HG03442 (cell line): ENCODE results near the gene RUSC2.
"Not testable (repeated sequence)": the region's sequence is repeated elsewhere in the genome, so short reads cannot be mapped to it uniquely, and the experiment has no call there.

Source experiments
- ATAC-seq: cut with Tn5 transposase; IDR thresholded peaks from one replicate; pipeline ENCODE4 v1.9.1; 2021; ENCODE audit warnings: mild to moderate bottlenecking, moderate library complexity; ENCODE audit not compliant: unreplicated experiment

RUSC2 gene

DNA sequence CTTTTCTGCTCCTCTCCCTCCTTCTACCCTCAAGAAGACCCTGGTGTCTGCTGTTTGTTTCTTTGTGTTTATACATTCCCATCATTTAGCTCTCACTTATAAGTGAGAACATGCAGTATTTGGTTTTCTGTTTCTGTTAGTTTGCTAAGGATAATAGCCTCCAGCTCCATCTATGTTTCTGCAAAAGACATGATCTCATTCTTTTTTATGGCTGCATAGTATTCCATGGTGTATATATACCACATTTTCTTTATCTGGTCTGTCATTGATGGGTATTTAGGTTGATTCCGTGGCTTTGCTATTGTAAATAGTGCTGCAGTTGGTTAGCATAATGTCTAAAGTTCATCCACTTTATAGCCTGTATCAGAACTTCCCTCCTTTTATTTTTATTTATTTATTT lies 3.2 kb downstream of the RUSC2 start:
- not testable (repeated sequence) for ATAC-seq

DNA sequence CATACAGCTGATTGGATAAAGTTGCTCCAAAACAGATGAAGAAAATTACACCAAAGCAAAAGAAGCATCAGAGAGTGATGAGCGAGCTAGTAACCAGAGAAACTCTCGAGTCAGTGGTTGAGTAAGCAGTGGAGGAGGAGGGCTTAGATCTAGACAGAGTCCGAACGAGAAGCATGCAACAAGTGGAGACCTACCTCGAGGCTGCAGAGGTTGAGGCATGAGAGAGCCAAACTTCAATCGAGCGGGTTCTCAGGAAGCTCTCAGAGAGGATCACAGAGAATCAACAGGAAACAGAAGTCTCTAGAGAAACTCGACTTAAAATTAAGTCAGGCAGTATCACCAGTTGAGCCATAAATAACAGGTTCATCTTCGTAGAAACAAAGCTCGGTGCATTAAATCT lies 6.1 kb downstream of the RUSC2 start:
- no peak for ATAC-seq

DNA sequence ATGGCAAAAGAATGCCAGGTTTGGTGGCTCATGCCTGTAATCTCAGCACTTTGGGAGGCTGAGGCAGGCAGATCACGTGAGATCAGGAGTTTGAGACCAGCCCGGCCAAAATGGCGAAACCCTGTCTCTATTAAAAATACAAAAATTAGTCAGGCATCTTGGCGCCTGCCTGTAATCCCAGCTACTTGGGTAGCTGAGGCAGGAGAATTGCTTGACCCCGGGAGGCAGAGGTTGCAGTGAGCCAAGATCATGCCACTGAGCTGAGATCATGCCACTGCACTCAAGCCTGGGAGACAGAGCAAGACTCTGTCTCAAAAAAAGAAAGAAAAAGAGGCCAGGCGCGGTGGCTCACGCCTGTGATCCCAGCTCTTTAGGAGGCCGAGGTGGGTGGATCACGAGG lies 8.3 kb downstream of the RUSC2 start:
- ATAC-seq = not testable (repeated sequence)

DNA sequence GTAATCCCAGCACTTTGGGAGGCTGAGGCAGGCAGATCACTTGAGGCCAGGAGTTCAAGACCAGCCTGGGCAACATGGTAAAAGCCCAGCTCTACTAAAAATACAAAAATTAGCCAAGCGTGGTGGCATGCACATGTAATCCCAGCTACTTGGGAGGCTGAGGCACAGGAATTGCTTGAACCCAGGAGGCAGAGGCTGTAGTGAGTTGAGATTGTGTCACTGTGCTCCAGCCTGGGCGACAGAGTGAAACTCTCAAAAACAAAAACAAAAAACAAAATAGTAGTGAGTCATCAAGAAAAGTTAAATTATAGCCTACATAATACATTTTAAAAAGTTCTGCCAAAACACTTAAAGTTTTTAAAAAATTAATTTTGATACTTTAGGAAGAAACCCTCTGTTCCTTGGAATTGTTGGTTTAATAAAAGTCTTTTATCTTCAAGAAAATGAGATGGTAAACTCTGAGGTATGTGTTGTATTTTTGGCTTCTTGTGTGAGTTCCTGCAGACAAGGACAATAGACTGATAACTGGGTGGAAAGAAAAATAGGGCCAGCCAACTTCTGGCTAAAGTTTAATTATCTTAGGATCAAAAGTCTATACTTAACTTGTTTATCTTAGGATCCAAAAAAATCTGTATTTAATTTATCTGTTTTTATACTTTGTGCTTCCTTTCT lies 9.3 kb downstream of the RUSC2 start:
- ATAC-seq = no peak

DNA sequence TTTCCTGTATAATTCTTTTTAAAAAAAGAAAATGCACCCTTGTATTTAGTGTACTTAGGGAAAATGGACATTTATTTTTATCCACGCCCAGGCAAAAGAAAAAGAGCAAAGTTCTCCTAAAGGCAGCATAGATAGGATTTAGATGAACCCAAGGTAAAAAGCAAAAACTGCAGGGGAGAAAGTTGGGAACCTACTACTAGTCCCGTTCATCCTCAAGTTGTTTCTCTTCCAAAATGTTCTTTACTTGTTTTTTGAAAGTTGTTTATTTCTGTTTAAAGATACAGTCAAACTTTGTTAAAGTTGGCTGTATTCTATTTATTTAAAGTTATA lies 9.8 kb downstream of the RUSC2 start:
- ATAC-seq = no peak

DNA sequence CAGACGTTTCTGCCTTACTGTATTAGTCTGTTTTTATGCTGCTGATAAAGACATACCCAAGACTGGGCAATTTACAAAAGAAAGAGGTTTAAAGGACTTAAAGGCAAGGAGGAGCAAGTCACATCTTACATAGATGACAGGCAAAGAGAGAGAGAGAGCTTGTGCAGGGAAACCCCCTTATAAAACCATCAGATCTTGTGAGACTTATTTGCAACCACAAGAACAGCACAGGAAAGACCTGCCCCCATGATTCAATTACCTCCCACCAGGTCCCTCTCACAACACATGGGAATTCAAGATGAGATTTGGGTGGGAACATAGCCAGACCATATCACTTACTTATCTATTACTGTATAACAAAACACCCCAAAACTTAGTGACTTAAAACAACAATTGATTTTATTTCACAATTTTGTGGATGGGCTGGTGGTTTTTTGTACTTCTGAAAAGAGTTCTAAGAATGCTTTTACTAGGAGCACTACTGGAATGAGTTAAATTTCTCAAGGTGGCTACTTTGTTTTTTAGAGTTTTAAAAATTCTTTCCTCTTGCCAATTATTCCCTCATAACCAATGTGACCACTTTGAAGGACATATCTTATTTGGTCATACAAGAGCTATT lies 10.3 kb downstream of the RUSC2 start:
- ATAC-seq = no peak

DNA sequence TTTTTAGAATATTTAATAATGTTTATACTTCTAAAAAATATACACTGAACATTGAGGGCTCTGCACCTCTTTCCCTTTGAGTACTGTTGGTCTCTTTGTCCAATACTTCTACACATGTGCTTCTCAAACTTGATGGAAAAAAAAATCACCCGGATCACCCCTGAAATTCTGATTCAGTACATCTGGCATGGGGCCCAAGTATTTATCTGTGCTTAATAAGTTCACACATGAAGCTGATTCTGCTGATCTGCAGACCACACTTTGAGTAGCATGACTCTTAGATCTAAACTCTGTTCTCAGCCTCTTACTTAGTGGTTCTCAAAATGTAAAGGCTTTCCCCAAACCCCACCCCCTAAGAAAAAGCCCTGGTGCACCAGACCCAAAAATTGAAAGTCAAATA lies 12.0 kb downstream of the RUSC2 start:
- no peak for ATAC-seq

DNA sequence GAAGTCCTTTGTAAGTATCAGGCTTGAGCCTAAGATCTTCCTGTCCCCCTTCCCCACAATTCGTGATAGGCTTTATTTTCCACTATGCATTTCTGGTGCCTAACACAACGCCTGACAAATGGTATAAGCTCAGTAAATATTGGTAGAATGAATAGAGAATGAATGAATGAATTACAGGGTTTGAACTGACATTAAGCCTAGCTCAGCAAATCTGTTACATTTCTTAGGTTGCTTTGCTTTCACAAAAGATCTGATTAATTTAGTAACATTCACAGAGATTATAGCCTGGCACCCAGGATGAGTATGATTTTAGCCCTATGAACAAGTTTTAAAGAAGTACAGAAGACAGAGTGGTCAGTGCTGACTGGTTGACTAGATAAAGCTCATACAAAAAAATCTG lies 16.4 kb downstream of the RUSC2 start:
- ATAC-seq = no peak

DNA sequence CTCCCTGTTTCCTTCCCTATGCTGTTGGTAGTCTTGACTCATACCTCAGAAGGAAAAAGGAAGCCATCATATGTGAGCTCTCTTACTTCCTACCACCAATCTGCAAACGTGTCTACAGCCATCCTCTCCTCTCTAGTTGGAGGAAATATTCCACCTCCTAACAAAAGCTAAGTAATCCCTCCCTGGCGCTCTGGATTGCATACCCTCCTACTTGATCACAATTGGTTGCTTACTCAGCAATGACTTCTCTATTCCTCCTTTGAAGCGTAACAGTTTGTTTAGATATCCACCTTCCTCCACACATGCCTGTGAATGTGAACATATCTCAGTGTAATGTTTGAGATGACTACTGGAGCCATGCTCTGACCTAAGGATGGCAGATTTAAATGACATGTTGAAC lies 18.2 kb downstream of the RUSC2 start:
- no peak for ATAC-seq

DNA sequence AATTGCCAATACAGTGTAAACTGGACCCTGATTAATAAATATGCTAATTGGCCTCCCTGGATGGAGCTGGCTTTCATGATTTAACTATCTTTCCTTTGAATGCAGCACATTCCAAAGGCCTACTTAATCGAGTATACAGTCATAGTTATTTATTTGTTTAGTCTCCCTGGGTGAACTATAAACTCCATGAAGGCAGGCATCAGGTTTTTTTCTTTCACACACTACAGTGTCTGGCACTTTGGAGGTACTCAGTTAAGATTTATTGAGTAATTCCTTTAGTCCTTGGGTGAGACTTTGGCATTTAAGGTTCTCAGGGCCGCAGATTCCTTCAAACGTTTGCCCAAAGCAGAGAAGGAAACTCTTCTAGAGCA lies 20.5 kb downstream of the RUSC2 start:
- ATAC-seq = no peak

DNA sequence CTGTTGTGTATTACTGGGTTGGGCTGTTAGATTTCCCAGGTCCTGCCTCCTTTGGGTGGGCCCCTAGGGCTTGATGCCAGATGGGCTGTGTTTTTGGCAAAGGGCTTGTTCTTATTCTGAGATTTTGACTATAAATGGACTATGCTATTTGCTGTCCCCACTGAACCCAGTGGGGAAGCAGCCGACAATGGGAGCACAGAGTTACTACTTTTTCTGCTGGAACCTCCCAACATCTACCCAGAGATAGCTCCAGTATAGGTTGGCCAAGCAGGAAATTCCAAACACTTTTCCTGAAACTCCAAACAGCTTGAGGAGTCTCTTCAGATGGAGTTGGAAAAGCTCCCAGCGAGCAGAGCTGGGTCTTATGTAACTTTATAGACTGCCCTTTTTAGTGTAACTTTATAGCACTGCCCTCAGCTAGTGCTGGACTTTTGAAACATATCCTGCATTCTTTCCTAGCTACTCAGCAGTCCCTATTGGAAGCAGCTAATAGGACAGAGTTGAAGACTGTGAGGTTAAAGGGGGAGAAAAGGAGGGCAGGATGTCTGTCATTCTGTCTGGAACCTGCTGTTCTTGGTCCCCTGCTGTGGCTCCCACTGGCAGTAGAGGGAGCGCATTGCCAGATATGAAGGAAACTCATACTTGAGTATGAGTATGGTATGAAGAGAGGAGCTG lies 21.0 kb downstream of the RUSC2 start:
- ATAC-seq = no peak

DNA sequence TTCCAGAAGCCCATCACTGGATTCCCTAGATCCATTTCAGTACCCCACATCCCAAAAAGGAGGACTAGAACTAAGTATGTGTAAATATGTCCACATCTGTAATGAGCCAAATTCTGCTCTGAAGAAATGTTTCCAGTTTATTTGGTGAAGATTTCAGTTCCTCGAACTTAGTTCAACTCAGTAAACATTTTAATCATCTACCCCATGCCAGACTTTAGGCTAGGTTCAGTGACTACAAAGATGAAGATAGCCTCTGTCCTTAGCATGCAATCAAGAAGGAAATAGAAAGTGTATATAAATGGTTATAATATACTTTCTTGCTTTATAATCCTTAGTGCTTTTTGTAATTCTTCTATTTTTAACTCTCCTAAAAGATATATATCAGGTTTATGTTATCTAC lies 21.5 kb downstream of the RUSC2 start:
- no peak for ATAC-seq

DNA sequence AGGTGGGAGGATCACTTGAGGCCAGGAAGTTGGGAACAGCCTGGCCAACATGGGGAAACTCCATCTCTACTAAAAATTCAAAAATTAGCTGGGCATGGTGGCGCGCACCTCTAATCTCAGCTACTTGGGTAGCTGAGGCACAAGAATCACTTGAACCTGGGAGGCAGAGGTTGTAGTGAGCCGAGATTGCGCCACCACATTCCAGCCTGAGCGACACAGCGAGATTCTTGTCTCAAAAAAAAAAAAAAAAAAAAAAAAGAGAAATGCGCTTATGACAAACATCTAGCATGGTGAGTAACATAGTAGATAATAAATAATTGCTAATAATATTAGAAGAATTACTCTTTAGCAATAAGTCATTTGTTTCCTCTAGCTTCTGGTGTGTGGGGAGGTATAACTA lies 25.9 kb downstream of the RUSC2 start:
- no peak for ATAC-seq

DNA sequence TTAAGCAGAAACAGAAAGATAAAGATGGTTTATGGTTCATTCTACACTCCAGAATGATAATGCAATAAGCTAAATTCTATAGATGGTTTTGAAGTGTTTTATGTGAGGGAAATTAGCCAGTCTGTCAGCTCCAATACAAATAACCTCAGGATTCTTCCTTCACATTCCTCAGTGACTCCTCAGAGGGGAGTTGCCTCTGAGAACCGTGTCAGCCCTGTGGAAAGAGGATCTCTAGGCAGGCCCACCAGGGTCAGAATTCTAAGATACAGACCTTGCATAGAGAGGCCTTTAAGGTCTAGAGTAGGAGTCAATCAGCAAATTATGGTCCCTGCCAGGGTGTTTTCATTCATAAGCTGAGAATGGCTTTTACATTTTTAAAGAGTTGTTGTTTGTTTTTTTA lies 26.6 kb downstream of the RUSC2 start:
- no peak for ATAC-seq

DNA sequence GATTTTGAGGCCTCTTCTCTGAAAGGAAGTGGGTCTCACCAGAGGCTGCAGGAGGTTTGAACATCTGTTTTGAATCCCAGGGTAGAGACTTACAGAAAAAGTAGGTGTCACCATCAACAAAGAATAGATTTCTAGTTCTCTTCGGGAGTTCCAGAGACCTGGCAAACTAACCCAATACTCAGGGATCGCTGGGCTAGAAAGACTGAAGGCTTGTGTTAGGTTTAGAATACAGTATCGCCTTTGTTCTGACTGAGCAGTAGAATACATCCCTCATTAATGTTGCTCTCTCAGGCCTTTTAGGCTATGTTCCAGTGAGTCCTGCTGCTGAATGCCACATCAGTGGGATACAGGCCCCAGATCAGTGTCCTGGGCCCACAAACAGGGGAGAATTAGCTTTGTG lies 27.2 kb downstream of the RUSC2 start:
- ATAC-seq = no peak

DNA sequence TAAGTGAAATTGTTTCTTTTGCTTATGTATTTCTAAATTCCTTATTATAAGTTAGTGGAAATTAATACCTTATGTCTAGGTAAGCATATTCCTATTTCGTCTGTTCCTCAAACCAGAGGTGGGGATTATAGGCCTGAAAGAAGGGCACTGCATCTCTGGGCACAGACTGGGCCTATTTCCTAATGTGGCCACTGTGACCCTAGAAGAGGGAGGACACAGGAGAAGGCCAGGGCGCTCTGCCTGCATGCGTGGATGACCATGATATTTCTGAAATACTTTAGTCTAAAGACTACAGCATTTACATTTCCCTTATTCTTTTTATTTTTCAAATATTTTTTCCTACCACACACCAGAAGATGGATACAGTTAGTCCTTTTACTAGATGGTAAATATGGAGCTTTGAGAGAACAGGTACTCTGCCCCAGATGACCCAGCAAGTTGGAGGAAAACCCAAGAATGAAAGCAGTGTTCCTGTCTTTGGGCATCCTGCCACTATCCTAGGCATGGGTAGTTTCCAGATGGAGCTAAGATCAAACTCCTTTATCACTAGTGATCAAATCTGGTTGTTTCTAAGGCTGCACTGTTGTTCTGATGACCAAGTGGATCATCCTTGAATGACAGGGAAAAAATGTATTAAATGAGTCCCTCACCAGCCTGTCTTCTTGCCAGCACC lies 27.8 kb downstream of the RUSC2 start:
- ATAC-seq = no peak

DNA sequence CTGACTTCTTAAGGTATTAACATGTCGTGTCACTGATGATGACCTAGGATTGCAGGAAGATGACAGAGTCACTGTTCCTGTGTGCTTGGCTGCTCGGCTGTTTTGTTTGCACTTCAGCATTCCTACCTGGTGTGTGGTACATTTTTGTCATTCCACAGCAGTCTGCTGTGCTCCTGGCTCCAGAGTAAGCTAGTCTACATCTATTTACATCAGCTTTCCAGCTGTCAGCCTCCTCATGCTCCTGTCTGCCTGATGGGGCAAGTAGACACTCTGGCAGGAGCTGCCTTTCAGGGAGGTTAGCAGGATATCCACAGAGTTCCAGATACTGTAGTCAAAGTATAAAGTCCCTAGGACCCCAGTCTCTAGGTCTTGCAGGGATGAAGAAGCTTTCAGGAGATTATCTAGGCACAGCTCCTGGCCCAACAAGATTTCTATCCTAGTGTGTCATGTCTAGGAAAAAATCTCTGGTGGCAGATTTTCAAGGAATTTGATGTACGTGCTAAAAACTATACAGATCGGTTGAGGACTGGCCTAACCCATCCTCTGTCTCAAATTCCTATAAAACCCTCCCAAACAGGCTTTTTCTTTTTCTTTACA lies 28.4 kb downstream of the RUSC2 start:
- no peak for ATAC-seq

DNA sequence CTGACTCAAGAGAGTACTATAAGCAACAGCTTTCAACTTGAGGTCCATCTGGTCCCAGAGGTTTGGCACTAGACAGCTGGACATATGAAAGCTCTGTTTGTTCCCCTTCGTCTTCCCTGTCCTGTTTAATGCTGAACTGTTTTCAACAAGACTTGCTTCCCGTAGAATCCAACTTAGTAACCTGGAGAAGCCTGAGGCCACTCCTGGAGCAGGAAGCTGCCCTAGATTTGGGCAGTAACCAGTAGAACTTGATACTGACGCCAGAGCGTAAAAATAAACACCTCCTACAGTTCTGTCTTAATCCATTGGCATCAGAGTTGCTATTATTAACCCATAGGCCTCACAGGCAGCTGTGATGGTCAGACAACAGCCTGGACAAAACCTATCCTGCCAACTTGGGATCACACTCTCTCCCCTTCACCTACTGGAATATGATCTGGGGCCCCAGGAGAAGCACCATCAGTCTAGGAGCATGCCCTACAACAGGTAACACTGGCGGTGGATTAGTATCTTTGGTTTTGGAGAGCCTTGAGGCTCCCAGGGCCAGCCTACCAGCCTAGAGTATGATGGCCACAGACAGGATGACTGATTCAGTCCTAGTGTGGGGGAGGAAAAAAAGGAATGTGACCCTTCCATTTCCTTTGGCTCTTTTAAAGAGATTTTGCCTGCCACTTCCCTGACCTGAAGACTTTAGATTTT lies 29.2 kb downstream of the RUSC2 start:
- ATAC-seq = no peak

DNA sequence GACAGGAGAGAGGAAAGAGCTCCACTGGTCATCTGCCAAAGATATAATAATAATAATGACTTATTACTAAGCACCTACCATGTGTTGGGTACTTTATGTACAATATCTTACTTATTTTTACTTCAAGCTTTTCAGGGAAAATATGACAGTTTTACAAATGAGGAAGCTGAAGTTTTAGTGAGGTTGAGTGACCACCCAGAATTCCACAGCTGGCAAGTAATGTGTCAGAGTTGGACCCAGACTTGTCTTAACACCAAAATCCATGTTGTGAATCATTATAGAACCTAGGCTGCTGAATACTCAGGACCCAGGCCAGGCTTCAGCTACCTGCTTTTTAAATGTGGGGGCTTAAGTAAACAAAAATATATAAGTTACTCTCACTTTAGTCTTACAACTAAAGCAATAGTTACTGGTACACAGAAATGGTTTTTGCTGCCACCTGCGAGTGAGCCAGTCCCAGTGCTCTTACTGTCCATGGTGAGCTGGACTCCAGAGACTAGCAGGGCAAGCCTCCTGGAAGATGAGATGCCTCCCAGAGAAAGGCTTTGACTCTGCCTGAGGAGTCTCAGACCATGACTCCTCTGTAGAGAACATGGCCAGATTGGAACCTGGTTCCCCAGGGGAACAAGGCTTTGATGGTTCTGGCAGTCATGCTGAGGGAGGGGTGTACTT lies 29.9 kb downstream of the RUSC2 start:
- no peak for ATAC-seq

DNA sequence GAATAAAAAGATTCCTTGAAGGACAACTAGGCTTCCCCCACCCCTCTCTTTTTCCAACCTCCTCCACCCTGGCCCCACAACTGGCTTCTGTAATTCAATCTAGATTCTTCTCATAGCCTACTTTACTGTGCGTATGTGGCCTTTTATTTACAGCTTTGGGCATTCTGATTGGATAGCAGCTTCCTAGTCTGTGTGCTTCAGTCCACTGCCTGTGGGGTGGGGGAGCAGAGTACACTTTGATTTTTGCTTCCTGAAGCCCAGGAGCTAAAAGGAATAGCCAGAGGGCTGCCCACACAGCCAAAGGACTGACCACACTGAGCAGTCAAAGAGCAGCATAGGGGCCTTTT lies 30.4 kb downstream of the RUSC2 start:
- ATAC-seq = no peak

DNA sequence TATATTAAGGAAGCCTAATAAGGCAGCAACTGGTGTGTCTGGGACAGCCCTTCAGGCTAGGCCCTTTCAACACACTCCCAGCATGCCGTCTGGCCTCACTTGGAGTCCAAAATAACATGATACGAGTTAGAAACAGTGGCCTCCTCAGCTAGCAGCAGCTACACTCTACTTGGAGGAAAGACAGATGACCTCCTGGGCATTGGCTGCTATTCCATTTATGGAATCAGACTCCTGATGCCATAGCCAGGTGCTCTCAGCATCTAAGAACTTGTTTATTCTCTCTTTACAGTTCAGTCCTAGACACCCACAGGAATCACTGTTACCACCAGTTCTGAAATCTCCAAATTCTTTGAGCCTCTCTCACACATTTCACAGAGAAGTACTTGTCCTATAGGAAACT lies 31.8 kb downstream of the RUSC2 start:
- no peak for ATAC-seq
